GM21447 (cell line): ENCODE results near the gene ANAPC16.
"Not testable (repeated sequence)": the region's sequence is repeated elsewhere in the genome, so short reads cannot be mapped to it uniquely, and the experiment has no call there.

Experiments used
- ATAC-seq: cut with Tn5 transposase; IDR thresholded peaks from one replicate; pipeline ENCODE4 v1.9.1; 2021; ENCODE audit not compliant: unreplicated experiment

The ANAPC16 gene

GRCh38 chr10:72261784-72262404, 46.1 kb downstream of the ANAPC16 start:
- peak; percentile 5 for ATAC-seq

- no peak for ATAC-seq
Measured at GRCh38 chr10:72263613-72264241, 47.9 kb downstream of the ANAPC16 start.

- no peak for ATAC-seq
Measured at GRCh38 chr10:72264536-72264935, 48.7 kb downstream of the ANAPC16 start.

DNA sequence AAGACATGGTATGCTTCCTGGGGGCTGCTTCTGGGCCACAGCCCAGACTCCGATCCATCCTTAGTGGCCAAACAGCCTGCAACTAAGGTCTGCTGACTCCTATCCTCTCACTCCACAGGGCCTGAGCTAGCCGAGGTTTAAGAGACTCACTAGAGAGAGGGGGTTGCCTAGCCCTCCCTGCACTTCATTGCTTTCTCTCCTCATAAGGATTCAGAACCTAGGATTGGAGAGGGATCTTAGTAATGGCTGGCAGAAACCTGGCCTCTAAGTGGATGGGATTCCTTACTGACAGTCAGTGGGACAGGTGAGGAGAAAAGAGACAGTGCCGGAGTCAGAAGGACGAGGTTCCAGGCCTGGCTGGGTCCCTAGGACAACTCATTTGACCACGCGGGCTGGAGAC, 49.7 kb downstream of the ANAPC16 start:
- ATAC-seq: no peak

GRCh38 chr10:72265990-72266865, 50.4 kb downstream of the ANAPC16 start:
- no peak for ATAC-seq

GRCh38 chr10:72267381-72267780, 51.6 kb downstream of the ANAPC16 start:
- no peak for ATAC-seq

- no peak for ATAC-seq
Measured at GRCh38 chr10:72267819-72268399, 52.1 kb downstream of the ANAPC16 start.

GRCh38 chr10:72268475-72269200, 52.8 kb downstream of the ANAPC16 start:
- not testable (repeated sequence) for ATAC-seq

DNA sequence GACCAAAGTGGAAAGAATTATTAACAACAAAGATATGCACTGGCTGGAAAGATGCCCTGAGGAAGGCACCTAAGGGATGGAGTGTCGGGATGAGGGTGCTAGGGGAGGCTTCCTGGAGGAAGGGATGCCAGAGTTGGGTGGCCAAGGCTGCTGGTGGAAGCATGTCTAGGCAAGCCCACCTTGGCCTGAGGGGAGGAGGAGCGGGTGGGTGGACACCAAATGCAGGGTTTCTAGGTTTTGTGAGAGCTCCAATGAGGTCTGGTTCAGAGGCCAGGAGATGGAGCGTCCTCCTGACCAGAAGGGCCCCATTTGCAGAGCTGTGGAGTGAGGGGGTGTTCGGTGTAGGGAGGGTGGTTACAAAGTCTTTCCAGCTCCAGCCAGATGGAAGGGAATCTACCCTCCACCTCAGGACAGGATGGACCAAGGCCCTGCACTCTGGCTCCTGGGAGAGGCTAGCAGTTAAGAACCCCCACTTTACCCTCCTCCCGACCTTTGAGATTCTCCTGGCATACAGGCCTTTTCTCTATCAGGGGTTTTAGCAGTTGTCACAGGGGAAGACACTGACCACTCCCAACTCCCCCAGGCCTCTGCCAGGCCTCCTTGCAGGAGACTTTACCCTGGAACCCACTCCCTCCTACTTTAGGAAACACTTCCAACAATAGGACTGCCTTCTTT, 54.9 kb downstream of the ANAPC16 start:
- no peak for ATAC-seq

DNA sequence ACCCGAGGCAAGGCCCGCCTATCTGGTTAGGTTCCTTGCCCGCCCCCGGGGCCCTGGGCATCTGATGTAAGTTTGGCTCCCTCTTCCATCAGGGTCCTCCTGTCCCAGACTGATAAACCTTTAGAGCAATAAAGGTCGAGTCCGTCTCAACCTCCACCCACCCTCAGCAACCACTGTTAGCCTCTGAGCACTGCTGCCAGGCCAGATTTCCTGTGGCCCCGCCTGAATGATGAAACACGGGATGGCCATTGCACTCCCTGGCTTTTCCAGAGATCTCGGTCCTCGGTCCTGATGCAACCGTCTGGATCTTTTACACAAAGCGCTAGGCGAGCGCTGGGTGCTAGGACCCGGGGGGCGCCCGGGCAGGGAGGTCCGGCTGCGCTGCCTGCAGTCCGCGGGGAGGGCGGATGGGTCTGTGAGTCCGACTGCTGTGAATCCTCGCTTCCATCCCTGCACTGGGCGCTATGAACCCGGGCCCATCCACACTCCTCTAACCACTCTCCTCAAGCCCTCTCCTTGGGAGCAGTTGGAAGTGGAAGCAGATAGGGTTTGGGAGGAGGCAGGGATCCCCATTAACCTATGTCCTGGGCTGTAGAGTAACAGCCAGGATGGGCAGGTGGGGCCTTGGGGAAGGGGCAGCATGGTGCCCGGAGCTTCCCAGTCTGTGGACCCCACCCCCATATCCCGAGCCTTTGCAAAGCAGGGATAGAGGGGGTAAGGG, 57.0 kb downstream of the ANAPC16 start:
- ATAC-seq: peak; percentile 0

DNA sequence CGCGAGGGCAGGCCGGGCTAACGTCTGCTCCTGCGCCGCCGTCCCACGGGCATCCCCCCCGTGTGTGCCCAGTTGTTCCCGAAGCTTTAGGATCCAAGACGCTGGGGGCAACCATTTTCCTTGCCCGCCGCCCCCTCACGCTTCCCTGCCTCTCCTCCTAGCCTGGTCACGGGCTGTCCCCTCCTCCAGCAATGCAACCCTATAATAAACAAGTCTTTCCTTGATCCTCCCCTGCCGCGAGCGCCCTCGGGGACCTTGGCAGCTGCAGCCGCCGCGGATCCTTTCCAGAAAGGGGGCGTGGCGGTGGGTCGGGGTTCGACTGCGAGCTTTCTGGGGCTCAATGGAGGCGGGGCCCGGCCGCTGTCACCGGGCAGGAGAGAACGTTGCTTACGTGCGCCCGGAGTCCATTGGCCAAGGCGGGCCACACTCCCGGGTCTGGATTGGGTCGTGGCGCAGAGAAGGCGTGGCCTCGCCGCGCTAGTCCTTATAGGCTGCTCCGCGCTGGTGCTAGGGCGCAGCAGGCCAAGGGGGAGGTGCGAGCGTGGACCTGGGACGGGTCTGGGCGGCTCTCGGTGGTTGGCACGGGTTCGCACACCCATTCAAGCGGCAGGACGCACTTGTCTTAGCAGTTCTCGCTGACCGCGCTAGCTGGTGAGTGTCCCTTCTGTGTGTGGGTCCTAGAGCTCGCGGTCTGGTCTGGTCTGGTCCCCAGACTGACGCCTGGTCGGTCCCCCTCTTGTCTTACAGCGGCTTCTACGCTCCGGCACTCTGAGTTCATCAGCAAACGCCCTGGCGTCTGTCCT, 57.8 kb downstream of the ANAPC16 start, which contains the start of gene DDIT4:
TSS of gene DDIT4 (plus strand) at position 515 of the 803 bp plus-strand sequence. CDS start 293 bp downstream, outside the sequence.
- peak; percentile 65 for ATAC-seq

DNA sequence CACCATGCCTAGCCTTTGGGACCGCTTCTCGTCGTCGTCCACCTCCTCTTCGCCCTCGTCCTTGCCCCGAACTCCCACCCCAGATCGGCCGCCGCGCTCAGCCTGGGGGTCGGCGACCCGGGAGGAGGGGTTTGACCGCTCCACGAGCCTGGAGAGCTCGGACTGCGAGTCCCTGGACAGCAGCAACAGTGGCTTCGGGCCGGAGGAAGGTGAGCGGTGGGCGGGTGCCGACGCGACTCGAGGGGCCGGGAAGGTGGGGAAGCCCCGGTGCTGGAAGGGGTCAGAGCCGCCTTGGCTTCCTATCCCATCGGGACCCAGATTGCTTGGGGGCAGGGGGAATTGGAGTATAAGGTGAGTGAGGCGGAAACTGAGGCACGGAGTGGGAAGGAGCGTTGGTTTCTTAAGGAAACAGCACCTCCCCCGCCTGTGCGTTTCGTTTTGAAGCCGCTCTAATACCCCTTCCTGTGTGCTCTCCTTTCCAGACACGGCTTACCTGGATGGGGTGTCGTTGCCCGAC, 58.5 kb downstream of the ANAPC16 start:
- peak; percentile 2 for ATAC-seq

GRCh38 chr10:72274730-72275350, 59.0 kb downstream of the ANAPC16 start:
- no peak for ATAC-seq

DNA sequence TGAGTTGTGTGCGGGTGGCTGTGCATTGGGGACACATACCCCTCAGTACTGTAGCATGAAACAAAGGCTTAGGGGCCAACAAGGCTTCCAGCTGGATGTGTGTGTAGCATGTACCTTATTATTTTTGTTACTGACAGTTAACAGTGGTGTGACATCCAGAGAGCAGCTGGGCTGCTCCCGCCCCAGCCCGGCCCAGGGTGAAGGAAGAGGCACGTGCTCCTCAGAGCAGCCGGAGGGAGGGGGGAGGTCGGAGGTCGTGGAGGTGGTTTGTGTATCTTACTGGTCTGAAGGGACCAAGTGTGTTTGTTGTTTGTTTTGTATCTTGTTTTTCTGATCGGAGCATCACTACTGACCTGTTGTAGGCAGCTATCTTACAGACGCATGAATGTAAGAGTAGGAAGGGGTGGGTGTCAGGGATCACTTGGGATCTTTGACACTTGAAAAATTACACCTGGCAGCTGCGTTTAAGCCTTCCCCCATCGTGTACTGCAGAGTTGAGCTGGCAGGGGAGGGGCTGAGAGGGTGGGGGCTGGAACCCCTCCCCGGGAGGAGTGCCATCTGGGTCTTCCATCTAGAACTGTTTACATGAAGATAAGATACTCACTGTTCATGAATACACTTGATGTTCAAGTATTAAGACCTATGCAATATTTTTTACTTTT, 59.7 kb downstream of the ANAPC16 start:
- no peak for ATAC-seq

DNA sequence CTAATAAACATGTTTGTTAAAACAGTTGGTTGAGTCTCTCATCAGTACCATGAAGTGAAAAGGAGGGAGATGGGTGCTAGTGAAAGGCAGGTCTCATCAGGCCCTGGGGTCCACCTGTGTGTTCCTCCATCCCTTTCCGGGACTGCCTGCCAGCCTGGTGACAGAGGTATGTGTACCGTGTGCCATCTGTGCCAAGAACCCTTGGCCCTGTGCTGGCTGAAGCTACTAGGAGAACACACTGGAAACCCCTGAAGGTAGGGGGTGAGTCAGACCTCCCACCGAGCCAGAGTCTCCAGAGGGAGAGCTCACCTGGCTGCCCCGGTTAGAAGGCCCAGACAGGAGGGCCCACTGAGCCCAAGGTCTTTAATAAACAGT, 60.2 kb downstream of the ANAPC16 start:
- ATAC-seq: no peak

GRCh38 chr10:72276421-72277339, 60.9 kb downstream of the ANAPC16 start:
- no peak for ATAC-seq
